NCI-H69 (cell line): ENCODE measurements around the gene CYP39A1.

Source experiments
- DNase-seq: peaks from one replicate; lab custom pipeline; 2025; lab: John Stamatoyannopoulos, UW

CYP39A1 gene

GRCh38 chr6:46652603-46653438 lies at the start of gene CYP39A1, which contains the start of gene SLC25A27:
TSS of gene CYP39A1 (minus strand) at chr6:46652818. CDS start at chr6:46652582, 236 bp downstream.
TSS of gene SLC25A27 (plus strand) at chr6:46652975. CDS start at chr6:46653193, 218 bp downstream.
- DNase-seq = peak; percentile 93

GRCh38 chr6:46699970-46700369 lies 47.4 kb upstream of the CYP39A1 start:
- no peak for DNase-seq

- no peak for DNase-seq
These were observed 38.4 kb upstream of the CYP39A1 start for GRCh38 chr6:46690911-46691451.

GRCh38 chr6:46690141-46690755 lies 37.6 kb upstream of the CYP39A1 start:
- no peak for DNase-seq

- no peak for DNase-seq
These were observed 37.0 kb upstream of the CYP39A1 start for GRCh38 chr6:46689657-46690056.

- DNase-seq = no peak
These were observed 36.3 kb upstream of the CYP39A1 start for GRCh38 chr6:46688966-46689335.

- DNase-seq = no peak
These were observed 35.7 kb upstream of the CYP39A1 start for GRCh38 chr6:46688117-46688965.

- no peak for DNase-seq
These were observed 35.0 kb upstream of the CYP39A1 start, which contains the start of gene TDRD6 for GRCh38 chr6:46687619-46688097. TSS of gene TDRD6 (plus strand) at chr6:46687885. CDS start at chr6:46688129, 244 bp downstream.

GRCh38 chr6:46684771-46685170 lies 32.2 kb upstream of the CYP39A1 start:
- no peak for DNase-seq

- peak; percentile 21 for DNase-seq
These were observed 24.7 kb upstream of the CYP39A1 start for GRCh38 chr6:46677314-46677654.

GRCh38 chr6:46676604-46677313 lies 24.1 kb upstream of the CYP39A1 start:
- peak; percentile 22 for DNase-seq

- DNase-seq = no peak
These were observed 21.8 kb upstream of the CYP39A1 start for GRCh38 chr6:46674410-46674809.

GRCh38 chr6:46667377-46667776 lies 14.8 kb upstream of the CYP39A1 start:
- DNase-seq = no peak

- no peak for DNase-seq
These were observed 8.9 kb upstream of the CYP39A1 start for GRCh38 chr6:46661483-46661882.

GRCh38 chr6:46657642-46658041 lies 5.0 kb upstream of the CYP39A1 start:
- DNase-seq = no peak

- DNase-seq = peak; percentile 54
These were observed 3.2 kb upstream of the CYP39A1 start for GRCh38 chr6:46655803-46656202.

- no peak for DNase-seq
These were observed 999 bp upstream of the CYP39A1 start for GRCh38 chr6:46653439-46654195.

GRCh38 chr6:46652232-46652602 lies 401 bp downstream of the CYP39A1 start:
- no peak for DNase-seq

GRCh38 chr6:46651816-46652215 lies 802 bp downstream of the CYP39A1 start:
- no peak for DNase-seq

- DNase-seq = no peak
These were observed 1.6 kb downstream of the CYP39A1 start for GRCh38 chr6:46651006-46651405.
